HepG2 (cell line): Measurements from ENCODE around the gene RAB3GAP1. TPM values are rescaled to one million over a fixed set of nuclear protein-coding genes. Genes with fewer than 3 reads are reported as not detected.

Experiments
- ATAC-seq: fragments of 200-7000 bp; cut with Tn5 transposase; 3 replicates; pipeline ENCODE4 v1.9.1; 2020; ENCODE audit warnings: mild to moderate bottlenecking, moderate library complexity
- BruUV-seq: library from RNA; stranded (reverse); fragments of 400-500 nt; replicated peaks from 2 replicates; lab custom pipeline; 2021; lab: Mats Ljungman, UMichigan
- CTCF ChIA-PET: fragments of 300-600 bp; formaldehyde crosslinking; extraction: SDS; loops from one replicate; lab custom pipeline; 2021; ENCODE audit warnings: low total read pairs, inconsistent platforms, low intra/inter-chr PET ratio; lab: Yijun Ruan, JAX
- POLR2A ChIA-PET: fragments of 350-600 bp; sonication (Branson Sonifier 250); formaldehyde crosslinking; loops from one replicate; lab custom pipeline; 2020; ENCODE audit warnings: antibody characterized with exemption, inconsistent platforms; lab: Yijun Ruan, JAX
- DNase-seq: peaks from one replicate; pipeline ENCODE4 v3.0.0-alpha.2; 2015; ENCODE audit warnings: low spot score
- FAIRE-seq: peaks from 3 replicates; lab custom pipeline; 2011; peaks lifted over from hg19 to GRCh38; lab: Jason Lieb, UNC
- H2AFZ ChIP-seq: one replicate; pipeline ENCODE4 v1.6.1; 2011; ENCODE audit warnings: low read length, inconsistent platforms
- H3K27ac ChIP-seq: fragments of 300-600 bp; 3 replicates; pipeline ENCODE4 v1.8.0; 2011; ENCODE audit warnings: mixed run types, mild to moderate bottlenecking, mixed read lengths, low read length, inconsistent platforms; ENCODE audit not compliant: insufficient read depth; ENCODE audit errors: extremely low read length
- H3K27me3 ChIP-seq, 2 experiments: fragments of 200-600 bp in 1 of 2; 2 replicates in 1 of 2; 3 replicates in 1 of 2; pipeline versions ENCODE4 v1.6.0 to v1.8.0; 2011; ENCODE audit warnings: low read length in 2 of 2, mild to moderate bottlenecking in 2 of 2, moderate library complexity in 2 of 2, inconsistent platforms in 1 of 2; ENCODE audit not compliant: insufficient read depth in 2 of 2, control insufficient read depth in 1 of 2
- H3K36me3 ChIP-seq, 2 experiments: fragments of 200-600 bp in 1 of 2; replicated peaks in 1 of 2; 2 replicates in 1 of 2; 3 replicates in 1 of 2; pipeline versions ENCODE4 v1.5.1 to v1.8.0; 2011; ENCODE audit warnings: low read length in 2 of 2, inconsistent platforms in 1 of 2; ENCODE audit not compliant: insufficient read depth in 2 of 2, control insufficient read depth in 1 of 2
- H3K4me1 ChIP-seq: 2 replicates; pipeline ENCODE4 v1.5.1; 2012; ENCODE audit warnings: low read length, inconsistent platforms; ENCODE audit not compliant: insufficient read depth
- H3K4me2 ChIP-seq: 2 replicates; pipeline ENCODE4 v1.6.0; 2011; ENCODE audit warnings: low read depth, low read length, inconsistent platforms
- H3K4me3 ChIP-seq, 3 experiments: fragments of 200-600 bp in 1 of 3; sonication (generic), shearing (Covaris generic) in 1 of 3; replicated peaks in 1 of 3; 2 replicates each; pipeline ENCODE4 v1.5.1; 2011 to 2016; ENCODE audit warnings: low read length in 3 of 3, inconsistent platforms in 2 of 3, low read depth in 2 of 3, mild to moderate bottlenecking in 2 of 3, control low read depth in 1 of 3, mixed read lengths in 1 of 3; ENCODE audit not compliant: insufficient read depth in 1 of 3
- H3K79me2 ChIP-seq: one replicate; pipeline ENCODE4 v1.6.1; 2011; ENCODE audit warnings: low read length, inconsistent platforms; ENCODE audit not compliant: insufficient read depth
- H3K9ac ChIP-seq: 2 replicates; pipeline ENCODE4 v1.6.0; 2011; ENCODE audit warnings: mild to moderate bottlenecking, low read depth, low read length, inconsistent platforms; ENCODE audit not compliant: insufficient read depth
- H3K9me3 ChIP-seq: 2 replicates; pipeline ENCODE4 v1.5.1; 2012; ENCODE audit warnings: mild to moderate bottlenecking, low read length
- H4K20me1 ChIP-seq: 2 replicates; pipeline ENCODE4 v1.6.0; 2011; ENCODE audit warnings: inconsistent platforms, mild to moderate bottlenecking, low read length, moderate library complexity; ENCODE audit not compliant: insufficient read depth
- CBX1 ChIP-seq: IDR thresholded peaks from one replicate; pipeline ENCODE4 v1.6.1; 2016; ENCODE audit warnings: antibody characterized with exemption, low read depth
- ESRRA ChIP-seq: sonication (generic); formaldehyde crosslinking; IDR thresholded peaks from 2 replicates; pipeline ENCODE4 v1.5.1; 2020; ENCODE audit warnings: mild to moderate bottlenecking, low read depth, missing genetic modification reagents
- GRHL1 ChIP-seq: sonication (generic); formaldehyde crosslinking; conservative IDR thresholded peaks from 2 replicates; pipeline ENCODE4 v1.8.0; 2022; ENCODE audit warnings: missing genetic modification reagents
- HDAC1 ChIP-seq: sonication (generic); formaldehyde crosslinking; IDR thresholded peaks from 2 replicates; pipeline ENCODE4 v1.5.1; 2020; ENCODE audit warnings: mild to moderate bottlenecking, missing genetic modification reagents
- MTA3 ChIP-seq: sonication (generic); formaldehyde crosslinking; IDR thresholded peaks from 2 replicates; pipeline ENCODE4 v1.4.0; 2020; ENCODE audit warnings: missing genetic modification reagents
- MYPOP ChIP-seq: sonication (generic); formaldehyde crosslinking; IDR thresholded peaks from 2 replicates; pipeline ENCODE4 v1.8.1; 2023; ENCODE audit warnings: mild to moderate bottlenecking, moderate library complexity, missing genetic modification reagents
- NBN ChIP-seq: fragments of 450-650 bp; conservative IDR thresholded peaks from 2 replicates; pipeline ENCODE4 v1.6.1; 2017
- NR2F2 ChIP-seq: IDR thresholded peaks from 2 replicates; pipeline ENCODE4 v1.6.1; 2012; ENCODE audit warnings: low read depth, inconsistent platforms, borderline replicate concordance
- POLR2AphosphoS5 ChIP-seq: IDR thresholded peaks from 2 replicates; pipeline ENCODE4 v1.6.1; 2012; ENCODE audit warnings: low read depth, low read length
- RORA ChIP-seq: sonication (generic); formaldehyde crosslinking; IDR thresholded peaks from 2 replicates; pipeline ENCODE4 v1.5.0; 2020; ENCODE audit warnings: mild to moderate bottlenecking, missing genetic modification reagents, moderate library complexity
- ZBTB39 ChIP-seq: sonication (generic); formaldehyde crosslinking; IDR thresholded peaks from 2 replicates; pipeline ENCODE4 v1.5.0; 2020; ENCODE audit warnings: missing genetic modification reagents
- ZNF121 ChIP-seq: sonication (generic); formaldehyde crosslinking; IDR thresholded peaks from 2 replicates; pipeline ENCODE4 v1.5.0; 2020; ENCODE audit warnings: mild to moderate bottlenecking, missing genetic modification reagents
- ZNF557 ChIP-seq: sonication (generic); formaldehyde crosslinking; IDR thresholded peaks from 2 replicates; pipeline ENCODE4 v1.4.0; 2020; ENCODE audit warnings: missing genetic modification reagents
- ZNF749 ChIP-seq: sonication (generic); formaldehyde crosslinking; IDR thresholded peaks from 2 replicates; pipeline ENCODE4 v1.8.0; 2022; ENCODE audit warnings: mild to moderate bottlenecking, missing genetic modification reagents, moderate library complexity, borderline replicate concordance
- ZNF75D ChIP-seq: sonication (generic); formaldehyde crosslinking; IDR thresholded peaks from 2 replicates; pipeline ENCODE4 v1.8.1; 2023; ENCODE audit warnings: missing genetic modification reagents, mild to moderate bottlenecking, borderline replicate concordance
- WGBS: methylation state at CpG from one replicate; pipeline ENCODE4 v1.1.6; 2017; ENCODE audit warnings: low lambda C conversion rate; 5-methylcytosine and 5-hydroxymethylcytosine counted together
- in situ Hi-C: cut with HindIII; loops from 2 replicates; pipeline ENCODE4 v1.10.0; 2017; ENCODE audit warnings: low pct_unique_long_range_greater_than_20kb; ENCODE audit not compliant: extremely low pct_ligation_motif_present
- intact Hi-C: fragments of 100-400 bp; cut with micrococcal nuclease; formaldehyde crosslinking; loops from one replicate; pipeline ENCODE4 v1.10.0; 2022; ENCODE audit not compliant: unreplicated experiment
- polyA plus RNA-seq, 8 experiments: library from polyadenylated mRNA; depleted of rRNA in 3 of 8; stranded (reverse) in 7 of 8; unstranded in 1 of 8; fragments of >200 nt; fragmentation: Illumina TruSeq in 4 of 8; extraction: Trizol in 4 of 8; gene quantifications; 2 replicates each; pipeline versions ENCODE4 v1.2.1 to v1.2.3, GENCODE V29; 2011 to 2016; ENCODE audit warnings: low read depth in 4 of 8, missing spikeins in 1 of 8, mixed read lengths in 1 of 8; ENCODE audit not compliant: insufficient read depth in 1 of 8
- total RNA-seq, 5 experiments: library from RNA; depleted of rRNA; stranded (reverse); fragments of >200 nt; fragmentation: Illumina TruSeq; extraction: Trizol; gene quantifications; 2 replicates each; pipeline ENCODE4 v1.2.3, GENCODE V29; 2016; ENCODE audit warnings: low read depth in 1 of 5

RAB3GAP1 gene
- total and polyA plus RNA-seq, 2 of the 13 experiments (the other 11 are each of a cell fraction or from before 2014, with no cell fraction given), result 15.2 to 48.8 TPM

- peak; percentile 2; the same call in 2 of the 3 replicates for ATAC-seq
- Histone ChIP-seq H3K27me3 (no peaks in the 10 kb centered on the region; a peak in 1 of 5 replicates), H3K4me1 (peaks cover 68% of the 10 kb centered on the region), H3K27ac (peak overlapping the region; percentile 88), H4K20me1 (peaks cover 13% of the 10 kb centered on the region), H3K79me2 (peaks cover 54% of the 10 kb centered on the region), H3K4me3 (peak overlapping the region; percentile 76 to 85 (median 77)), H2AFZ (no peak overlapping the region), H3K4me2 (peak overlapping the region; percentile 85), H3K9me3 (no peaks in the 10 kb centered on the region), H3K9ac (peak overlapping the region; percentile 91), H3K36me3 (peaks cover 0 to 3% of the 10 kb centered on the region in 2 experiments; a peak in 2 of 5 replicates)
- in situ Hi-C loops (no loop called here), intact Hi-C loops (loop anchor here (5.0 to 10.0 kb wide), 2 partner anchors 39 to 138 kb away; partner anchors contain the start of gene CCNT2)
- FAIRE-seq, result no peak
- DNase-seq, result no peak
- POLR2A ChIA-PET, result interaction anchor here (2.8 kb wide), 1 partner anchor 135 kb away, joined by 10 read pairs; the partner anchor contains the start of gene CCNT2
- BruUV-seq, result no TSS peak
- CTCF ChIA-PET, result no interaction called here
- 21% methylated on average over 15 of the region's 15 CpGs for WGBS
- TF ChIP-seq NR2F2 (no peak), CBX1 (no peak), ZNF75D (no peak), GRHL1 (CRISPR knock-in tag) (no peak), ZNF749 (CRISPR knock-in tag) (0 out of 2 replicates have a peak, but pooled peaks have one; percentile 25), RORA (CRISPR knock-in tag) (0 out of 2 replicates have a peak, but pooled peaks have one; percentile 53), NBN (no peak), ZNF121 (CRISPR knock-in tag) (no peak; the same call in 1 of the 2 replicates), HDAC1 (no peak), ZNF557 (CRISPR knock-in tag) (no peak), POLR2AphosphoS5 (no peak), ZBTB39 (CRISPR knock-in tag) (no peak), MYPOP (CRISPR knock-in tag) (no peak), ESRRA (CRISPR knock-in tag) (no peak), MTA3 (CRISPR knock-in tag) (no peak)
These were observed 944 bp downstream of the RAB3GAP1 start for GRCh38 chr2:135052997-135053474.
